BLaER1 (cell line): ENCODE data around the gene RPL22.

Experiments used
- H3K27ac ChIP-seq: shearing (Covaris generic); formaldehyde crosslinking; 2 replicates; pipeline ENCODE4 v1.8.1; 2022
- H3K27me3 ChIP-seq: shearing (Covaris generic); formaldehyde crosslinking; 2 replicates; pipeline ENCODE4 v1.8.1; 2022
- H3K36me3 ChIP-seq: shearing (Covaris generic); formaldehyde crosslinking; 2 replicates; pipeline ENCODE4 v1.8.1; 2022
- H3K4me1 ChIP-seq: shearing (Covaris generic); formaldehyde crosslinking; 2 replicates; pipeline ENCODE4 v1.8.1; 2022
- H3K4me2 ChIP-seq: shearing (Covaris generic); formaldehyde crosslinking; 2 replicates; pipeline ENCODE4 v1.8.1; 2022
- H3K4me3 ChIP-seq: shearing (Covaris generic); formaldehyde crosslinking; 2 replicates; pipeline ENCODE4 v1.8.1; 2022
- H3K9ac ChIP-seq: shearing (Covaris generic); formaldehyde crosslinking; 2 replicates; pipeline ENCODE4 v1.8.1; 2022
- H3K9me3 ChIP-seq: shearing (Covaris generic); formaldehyde crosslinking; 2 replicates; pipeline ENCODE4 v1.8.1; 2022
- H4K20me1 ChIP-seq: shearing (Covaris generic); formaldehyde crosslinking; 2 replicates; pipeline ENCODE4 v1.8.1; 2022
- Cebpa-rat ChIP-seq: shearing (Covaris generic); IDR thresholded peaks from 2 replicates; pipeline ENCODE4 v1.8.1; 2022

The RPL22 gene

GRCh38 chr1:6136516-6137220, 62.7 kb downstream of the RPL22 start:
- H4K20me1 ChIP-seq, result no peaks in the 10 kb centered on the region
- H3K4me3 ChIP-seq, result no peak overlapping the region
- no peak overlapping the region for H3K4me2 ChIP-seq
- H3K4me1 ChIP-seq, result peaks cover 30% of the 10 kb centered on the region
- H3K27me3 ChIP-seq, result no peaks in the 10 kb centered on the region
- peaks cover 19% of the 10 kb centered on the region for H3K9me3 ChIP-seq
- no peak for TF ChIP-seq Cebpa-rat
- H3K9ac ChIP-seq, result no peak overlapping the region
- H3K36me3 ChIP-seq, result no peaks in the 10 kb centered on the region
- no peak overlapping the region for H3K27ac ChIP-seq
